K562 (cell line): ENCODE data around the gene TMOD3. TPM values are rescaled to one million over a fixed set of nuclear protein-coding genes. Genes with fewer than 3 reads are reported as not detected.
A peak's percentile ranks its signal among the peaks of the same experiment; 100 is the strongest.

Experiments
- CHD4 ChIP-seq: fragments of 200-600 bp; sonication (generic); IDR thresholded peaks from 3 replicates; pipeline ENCODE4 v1.6.1; 2012; ENCODE audit warnings: low read depth, mild to moderate bottlenecking, mixed read lengths, low read length, inconsistent platforms; ENCODE audit not compliant: insufficient read depth, insufficient replicate concordance, poor library complexity, severe bottlenecking
- CREBBP ChIP-seq: IDR thresholded peaks from one replicate; pipeline ENCODE4 v1.6.1; 2012; ENCODE audit warnings: low read depth, mild to moderate bottlenecking, control low read depth, inconsistent platforms, low read length
- DMBX1 ChIP-seq: fragments of 250-450 bp; sonication (Bioruptor Pico); IDR thresholded peaks from 2 replicates; pipeline ENCODE4 v1.8.0; 2022; ENCODE audit warnings: inconsistent platforms, mild to moderate bottlenecking, moderate library complexity, borderline replicate concordance
- HINFP ChIP-seq: fragments of 450-650 bp; conservative IDR thresholded peaks from 2 replicates; pipeline ENCODE4 v1.6.1; 2016; ENCODE audit warnings: missing genetic modification characterization, low read depth, mild to moderate bottlenecking, control low read depth, missing compliant biosample characterization
- HIVEP1 ChIP-seq: fragments of 250-450 bp; sonication (Bioruptor Pico); IDR thresholded peaks from 2 replicates; pipeline ENCODE4 v1.4.0; 2020; ENCODE audit warnings: mild to moderate bottlenecking
- MCM5 ChIP-seq: fragments of 450-650 bp; IDR thresholded peaks from 2 replicates; pipeline ENCODE4 v1.6.1; 2016; ENCODE audit warnings: low read depth
- NKRF ChIP-seq: fragments of 450-650 bp; IDR thresholded peaks from 2 replicates; pipeline ENCODE4 v1.6.1; 2016; ENCODE audit warnings: borderline replicate concordance
- PRPF4 ChIP-seq: fragments of 200-400 bp; formaldehyde crosslinking; IDR thresholded peaks from one replicate; pipeline ENCODE4 v1.6.1; 2017; ENCODE audit warnings: low read length, low read depth, mild to moderate bottlenecking; ENCODE audit not compliant: insufficient read depth, poor library complexity, severe bottlenecking
- SRSF1 ChIP-seq: fragments of 200-400 bp; formaldehyde crosslinking; IDR thresholded peaks from 2 replicates; pipeline ENCODE4 v1.6.1; 2017; ENCODE audit warnings: mild to moderate bottlenecking, low read depth, low read length, moderate library complexity
- polyA plus RNA-seq, 8 experiments: library from polyadenylated mRNA; depleted of rRNA in 4 of 8; stranded (reverse) in 5 of 8; unstranded in 3 of 8; fragments of >200 nt; fragmentation: Nextera tagmentation in 2 of 8; fragmentation: Illumina TruSeq in 1 of 8; extraction: Ambion mirVana in 2 of 8; extraction: Trizol in 1 of 8; gene quantifications; 2 replicates each; pipeline versions ENCODE4 v1.2.1 to v1.2.3, GENCODE V29; 2011 to 2014; ENCODE audit warnings: inconsistent platforms in 1 of 8, missing spikeins in 1 of 8
- total RNA-seq, 7 experiments: library from RNA; depleted of rRNA in 6 of 7; stranded (reverse); fragments of >200 nt in 6 of 7; fragmentation: Illumina TruSeq in 2 of 7; extraction: Trizol in 2 of 7; gene quantifications; 2 replicates each; pipeline versions ENCODE4 v1.2.1 to v1.2.3, GENCODE V29; 2011 to 2021; ENCODE audit warnings: low replicate concordance in 1 of 7
- TF ChIP-seq, protein P1 (sequence below), 2 experiments: fragments of 450-650 bp; IDR thresholded peaks; 2 replicates each; pipeline ENCODE4 v1.6.1; 2016
- TF ChIP-seq, protein P2 (sequence below), 2 experiments: fragments of 450-650 bp in 1 of 2; sonication (generic) in 1 of 2; formaldehyde crosslinking in 1 of 2; IDR thresholded peaks; 2 replicates each; pipeline versions ENCODE4 v1.7.1 to v1.9.0; 2016 to 2022; ENCODE audit warnings: inconsistent platforms in 1 of 2, mild to moderate bottlenecking in 1 of 2, missing genetic modification reagents in 1 of 2

TMOD3 gene
- total and polyA plus RNA-seq, 9 of the 15 experiments (the other 6 are each of a cell fraction or from before 2014, with no cell fraction given) = 6.8 to 45.0 (median 30.9) TPM

- TF ChIP-seq NKRF (no peak), CREBBP (no peak), PRPF4 (no peak), MCM5 (no peak), DMBX1 (CRISPR knock-in tag) (no peak), SRSF1 (no peak), HINFP (tag) (no peak), HIVEP1 (CRISPR knock-in tag) (no peak), CHD4 (no peak)
- TF ChIP-seq, protein P1, sequence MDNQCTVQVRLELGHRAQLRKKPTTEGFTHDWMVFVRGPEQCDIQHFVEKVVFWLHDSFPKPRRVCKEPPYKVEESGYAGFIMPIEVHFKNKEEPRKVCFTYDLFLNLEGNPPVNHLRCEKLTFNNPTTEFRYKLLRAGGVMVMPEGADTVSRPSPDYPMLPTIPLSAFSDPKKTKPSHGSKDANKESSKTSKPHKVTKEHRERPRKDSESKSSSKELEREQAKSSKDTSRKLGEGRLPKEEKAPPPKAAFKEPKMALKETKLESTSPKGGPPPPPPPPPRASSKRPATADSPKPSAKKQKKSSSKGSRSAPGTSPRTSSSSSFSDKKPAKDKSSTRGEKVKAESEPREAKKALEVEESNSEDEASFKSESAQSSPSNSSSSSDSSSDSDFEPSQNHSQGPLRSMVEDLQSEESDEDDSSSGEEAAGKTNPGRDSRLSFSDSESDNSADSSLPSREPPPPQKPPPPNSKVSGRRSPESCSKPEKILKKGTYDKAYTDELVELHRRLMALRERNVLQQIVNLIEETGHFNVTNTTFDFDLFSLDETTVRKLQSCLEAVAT (IDR thresholded peaks at IDR 0.05) = 0 out of 4 replicates have a peak, but pooled peaks of 1 of the 2 experiments have one; percentile 40
- TF ChIP-seq, protein P2, sequence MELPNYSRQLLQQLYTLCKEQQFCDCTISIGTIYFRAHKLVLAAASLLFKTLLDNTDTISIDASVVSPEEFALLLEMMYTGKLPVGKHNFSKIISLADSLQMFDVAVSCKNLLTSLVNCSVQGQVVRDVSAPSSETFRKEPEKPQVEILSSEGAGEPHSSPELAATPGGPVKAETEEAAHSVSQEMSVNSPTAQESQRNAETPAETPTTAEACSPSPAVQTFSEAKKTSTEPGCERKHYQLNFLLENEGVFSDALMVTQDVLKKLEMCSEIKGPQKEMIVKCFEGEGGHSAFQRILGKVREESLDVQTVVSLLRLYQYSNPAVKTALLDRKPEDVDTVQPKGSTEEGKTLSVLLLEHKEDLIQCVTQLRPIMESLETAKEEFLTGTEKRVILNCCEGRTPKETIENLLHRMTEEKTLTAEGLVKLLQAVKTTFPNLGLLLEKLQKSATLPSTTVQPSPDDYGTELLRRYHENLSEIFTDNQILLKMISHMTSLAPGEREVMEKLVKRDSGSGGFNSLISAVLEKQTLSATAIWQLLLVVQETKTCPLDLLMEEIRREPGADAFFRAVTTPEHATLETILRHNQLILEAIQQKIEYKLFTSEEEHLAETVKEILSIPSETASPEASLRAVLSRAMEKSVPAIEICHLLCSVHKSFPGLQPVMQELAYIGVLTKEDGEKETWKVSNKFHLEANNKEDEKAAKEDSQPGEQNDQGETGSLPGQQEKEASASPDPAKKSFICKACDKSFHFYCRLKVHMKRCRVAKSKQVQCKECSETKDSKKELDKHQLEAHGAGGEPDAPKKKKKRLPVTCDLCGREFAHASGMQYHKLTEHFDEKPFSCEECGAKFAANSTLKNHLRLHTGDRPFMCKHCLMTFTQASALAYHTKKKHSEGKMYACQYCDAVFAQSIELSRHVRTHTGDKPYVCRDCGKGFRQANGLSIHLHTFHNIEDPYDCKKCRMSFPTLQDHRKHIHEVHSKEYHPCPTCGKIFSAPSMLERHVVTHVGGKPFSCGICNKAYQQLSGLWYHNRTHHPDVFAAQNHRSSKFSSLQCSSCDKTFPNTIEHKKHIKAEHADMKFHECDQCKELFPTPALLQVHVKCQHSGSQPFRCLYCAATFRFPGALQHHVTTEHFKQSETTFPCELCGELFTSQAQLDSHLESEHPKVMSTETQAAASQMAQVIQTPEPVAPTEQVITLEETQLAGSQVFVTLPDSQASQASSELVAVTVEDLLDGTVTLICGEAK (IDR thresholded peaks at IDR 0.05) = 0 out of 2 replicates have a peak, but pooled peaks have one; percentile 20
- TF ChIP-seq, protein P2 (CRISPR knock-in tag; IDR thresholded peaks at IDR 0.05) = no peak
Observed at GRCh38 chr15:51830276-51830806, 888 bp downstream of the TMOD3 start (continued).
